ENCODE measurements around the gene CYBC1.
"Not testable (repeated sequence)": the region's sequence is repeated elsewhere in the genome, so short reads cannot be mapped to it uniquely, and the experiment has no call there.

Gene CYBC1

GRCh38 chr17:82477934-82478333 lies 27.4 kb upstream of the CYBC1 start:
- DNase-seq (ENCODE audit: low spot score), result no peak

GRCh38 chr17:82475458-82475857 lies 24.9 kb upstream of the CYBC1 start:
- no peak for DNase-seq (ENCODE audit: low spot score)

DNA sequence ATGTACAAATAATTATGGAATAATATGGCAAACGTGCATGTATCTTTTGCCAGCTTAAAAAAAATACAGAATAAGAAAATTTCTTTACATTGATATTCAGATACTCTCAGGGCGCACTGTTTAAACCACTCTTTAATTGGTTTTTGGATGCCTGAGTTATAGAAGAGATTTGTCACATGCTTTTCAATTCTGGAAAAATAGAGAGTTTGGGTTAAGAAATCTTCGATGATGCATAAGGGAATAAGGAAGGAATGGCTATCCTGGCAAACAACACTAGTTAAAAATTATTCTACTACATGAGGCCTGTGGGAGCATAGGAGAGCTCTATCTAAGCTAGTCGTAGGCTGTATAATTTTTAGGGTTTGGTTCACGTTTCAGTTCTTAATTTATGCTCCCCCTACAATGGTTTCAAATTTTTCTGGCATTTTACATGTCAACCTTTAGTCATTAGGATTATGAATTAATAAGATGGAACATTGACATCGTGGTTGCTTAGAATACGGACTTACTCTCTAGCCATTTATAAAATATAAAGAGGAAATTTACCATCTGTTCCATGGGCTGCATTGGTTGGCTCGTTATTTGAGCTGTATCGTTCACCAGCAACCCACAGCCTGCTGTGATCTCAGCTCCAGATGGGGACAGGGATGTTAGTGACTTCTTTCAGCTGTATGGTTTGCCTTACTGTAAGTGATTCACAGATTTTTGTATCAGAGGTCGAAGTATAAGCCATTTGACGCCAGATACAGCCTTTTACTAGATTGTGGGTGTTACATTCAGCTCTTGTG lies 23.9 kb upstream of the CYBC1 start:
- DNase-seq (ENCODE audit: low spot score), result no peak

DNA sequence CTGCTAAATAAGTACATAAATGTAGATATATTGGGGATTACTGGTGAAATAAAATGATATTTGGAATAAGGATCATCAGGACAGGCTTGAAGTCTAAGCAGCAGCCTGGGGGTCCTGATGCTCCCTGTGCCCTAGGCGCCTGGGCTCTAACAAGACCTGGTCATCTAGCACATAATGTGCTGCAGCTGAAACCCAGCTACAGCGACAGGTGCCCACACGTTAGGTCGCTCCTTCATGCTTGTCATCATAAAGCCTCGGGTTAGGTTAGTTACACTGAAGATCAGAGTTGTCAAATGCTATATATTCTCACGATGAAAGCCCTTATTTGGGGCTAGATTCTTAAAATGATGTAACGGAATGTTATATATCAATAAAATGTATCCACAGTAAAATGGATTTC lies 19.5 kb upstream of the CYBC1 start:
- no peak for DNase-seq (ENCODE audit: low spot score)

- DNase-seq (ENCODE audit: low spot score), result no peak
Measured at GRCh38 chr17:82468692-82469091, 18.1 kb upstream of the CYBC1 start.

DNA sequence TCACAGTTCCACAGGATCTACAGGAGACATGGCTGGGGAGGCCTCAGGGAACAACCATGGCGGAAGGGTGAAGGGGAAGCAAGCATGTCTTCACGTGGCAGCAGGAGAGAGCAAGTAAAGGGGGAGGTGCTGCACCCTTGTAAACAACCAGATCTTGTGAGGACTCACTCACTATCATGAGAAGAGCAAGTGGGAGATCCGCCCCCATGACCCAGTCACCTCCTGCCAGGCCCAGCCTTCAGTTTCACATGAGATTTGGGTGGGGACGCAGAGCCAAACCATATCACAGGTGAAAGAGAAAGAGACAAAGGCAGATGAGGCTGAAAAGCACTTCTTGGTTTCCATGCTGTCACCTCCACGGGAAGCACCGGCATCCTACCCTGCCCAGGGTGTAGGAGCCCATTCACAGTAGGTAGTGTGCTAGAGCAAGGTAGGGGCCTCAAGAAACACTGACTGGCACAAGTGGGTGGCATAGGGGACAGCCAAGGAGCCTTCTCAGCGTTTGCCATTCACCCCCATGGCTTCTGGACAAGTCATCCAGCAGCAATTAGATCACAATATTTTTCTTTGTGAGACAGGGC lies 14.6 kb upstream of the CYBC1 start:
- no peak for DNase-seq (ENCODE audit: low spot score)

DNA sequence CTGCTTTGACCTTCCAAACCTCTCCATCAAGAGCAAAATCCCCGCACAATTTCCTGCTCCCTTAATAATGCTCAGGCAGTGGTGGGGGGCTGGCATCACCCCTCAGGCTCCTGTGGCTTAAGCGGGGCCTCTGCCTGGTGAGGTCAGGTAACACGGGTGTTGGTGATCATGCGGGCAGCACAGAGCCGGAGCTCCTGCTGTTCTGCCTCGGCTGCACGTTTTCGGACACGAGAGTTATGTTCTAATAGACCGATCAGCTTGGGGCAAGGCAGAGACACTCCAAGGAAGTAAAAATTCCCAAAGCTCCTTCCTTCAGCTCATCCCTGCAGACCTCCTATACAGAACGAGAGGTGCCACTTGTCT lies 14.0 kb upstream of the CYBC1 start:
- no peak for DNase-seq (ENCODE audit: low spot score)

- no peak for DNase-seq (ENCODE audit: low spot score)
Measured at GRCh38 chr17:82463925-82464566, 13.5 kb upstream of the CYBC1 start.

GRCh38 chr17:82463391-82463790 lies 12.8 kb upstream of the CYBC1 start:
- no peak for DNase-seq (ENCODE audit: low spot score)

- DNase-seq (ENCODE audit: low spot score), result no peak
Measured at GRCh38 chr17:82461827-82462524, 11.4 kb upstream of the CYBC1 start.

- DNase-seq (ENCODE audit: low spot score), result not testable (repeated sequence)
Measured at GRCh38 chr17:82459936-82460335, 9.4 kb upstream of the CYBC1 start.

DNA sequence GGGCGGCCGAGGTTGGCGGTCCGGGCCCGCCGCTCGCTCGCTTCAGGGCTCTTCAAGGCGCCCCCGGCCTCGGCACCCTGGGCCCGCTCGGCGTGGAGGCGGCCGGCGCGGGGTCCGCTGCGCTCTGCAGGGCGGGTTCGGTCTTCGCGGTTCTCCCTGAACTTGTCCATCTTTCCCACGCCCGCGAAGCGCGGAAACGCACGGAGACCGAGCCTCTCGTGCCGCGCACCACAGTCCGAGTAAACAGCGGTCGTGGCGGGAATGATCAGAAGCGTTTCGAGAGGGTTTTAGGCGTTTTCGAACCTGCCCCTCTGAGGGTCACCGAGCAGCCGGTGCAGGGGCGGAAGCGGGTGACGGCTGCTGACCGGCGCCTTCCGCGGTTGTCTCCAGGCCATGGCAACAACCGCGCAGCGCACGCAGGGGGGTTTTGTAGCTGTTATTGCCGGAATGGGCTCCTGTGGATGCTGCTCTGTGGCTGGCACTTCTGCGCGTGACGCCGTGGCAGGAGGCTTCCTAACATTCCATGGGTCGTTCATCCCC lies 8.4 kb upstream of the CYBC1 start:
- peak; percentile 56 for DNase-seq (ENCODE audit: low spot score)

DNA sequence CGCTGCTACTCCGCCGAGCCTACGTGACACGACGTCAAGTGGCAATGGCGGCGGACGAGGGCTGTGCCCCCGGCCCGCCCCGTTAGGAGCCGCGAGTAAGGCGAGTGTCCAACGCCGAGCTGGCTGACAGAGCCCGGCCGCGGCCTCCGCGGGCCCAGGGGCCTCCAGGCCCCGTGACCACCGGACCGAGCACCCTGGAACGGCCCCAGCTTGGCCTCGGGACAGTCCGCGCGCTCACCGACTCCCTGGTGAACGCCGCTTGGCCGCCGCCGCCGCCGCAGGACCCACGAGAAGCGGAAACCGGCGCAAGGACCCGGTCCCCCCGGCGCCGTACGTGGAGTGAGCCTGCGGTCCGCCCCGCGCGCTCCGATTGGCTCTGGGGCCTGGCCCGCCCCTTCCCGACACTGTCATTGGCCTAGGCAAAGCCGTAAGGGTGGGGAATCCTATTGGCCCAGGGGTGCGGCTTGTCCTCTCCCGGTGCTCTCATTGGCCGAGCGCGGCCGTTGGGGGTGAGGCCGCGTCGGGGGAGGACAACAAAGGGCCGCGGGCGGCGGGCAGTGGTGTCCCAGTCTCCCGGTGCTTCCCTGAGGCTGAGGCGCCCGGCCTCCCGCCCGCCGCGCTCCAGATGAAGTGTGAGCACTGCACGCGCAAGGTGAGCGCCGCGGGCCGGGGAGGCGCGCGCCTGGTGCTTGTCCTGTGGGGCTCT lies 7.8 kb upstream of the CYBC1 start, which contains the start of gene NARF:
NARF (plus strand) TSS at position 563 of the 706 bp plus-strand sequence; CDS start at position 626, 63 bp downstream.
- peak; percentile 98 for DNase-seq (ENCODE audit: low spot score)

DNA sequence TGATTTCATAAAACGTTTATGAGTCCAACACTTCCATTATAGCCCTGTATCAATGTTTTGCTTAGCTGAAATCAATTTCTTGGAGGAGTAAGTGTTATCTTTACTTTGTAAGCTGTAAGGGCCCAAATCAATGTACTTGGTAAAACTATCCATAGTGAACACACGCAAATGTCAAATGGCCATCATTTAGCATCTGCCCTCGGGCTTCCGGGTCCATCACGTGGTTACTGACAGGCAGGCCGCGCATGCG lies 7.3 kb upstream of the CYBC1 start:
- DNase-seq (ENCODE audit: low spot score), result no peak

DNA sequence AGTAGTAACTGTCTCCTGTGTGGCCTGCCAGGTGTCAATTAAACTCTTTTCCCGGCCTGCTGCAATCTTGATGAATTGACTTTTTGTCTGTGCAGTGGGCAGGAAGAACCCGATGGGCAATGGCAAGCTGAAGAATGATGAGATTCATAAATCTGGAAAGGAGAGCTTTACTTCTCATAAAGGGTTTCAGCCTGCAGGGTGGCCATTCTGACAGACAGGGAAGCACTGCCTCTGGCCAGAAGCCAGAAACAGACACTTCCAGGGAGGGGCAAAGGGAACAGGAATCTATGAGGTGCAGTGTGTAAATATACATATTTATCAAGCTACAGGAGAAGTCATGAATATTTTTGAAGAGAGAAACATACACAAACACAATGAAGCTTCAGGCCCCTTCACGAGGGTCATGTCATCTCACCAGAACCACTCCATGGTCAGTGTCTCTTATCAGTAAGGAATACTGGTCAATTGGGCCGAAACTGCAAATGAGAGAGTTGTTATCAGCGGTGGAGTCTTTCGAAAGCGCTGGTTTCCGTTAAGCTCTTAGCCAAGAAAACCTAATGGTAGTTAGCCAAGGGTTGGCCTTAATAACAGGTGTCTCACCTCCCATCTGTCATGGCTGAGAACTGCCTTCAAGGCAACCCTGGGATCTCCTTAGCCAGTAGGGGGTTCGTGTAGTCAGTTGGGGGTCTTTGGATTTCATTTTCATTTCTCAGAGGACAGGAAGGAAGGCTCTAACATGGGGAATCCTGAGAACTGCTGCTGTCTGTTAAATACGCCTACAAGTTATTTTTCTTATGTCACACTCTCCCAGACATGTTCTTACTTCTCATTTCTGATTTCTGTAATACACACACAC lies 6.7 kb upstream of the CYBC1 start:
- no peak for DNase-seq (ENCODE audit: low spot score)

- DNase-seq (ENCODE audit: low spot score), result not testable (repeated sequence)
Measured at GRCh38 chr17:82453706-82454105, 3.2 kb upstream of the CYBC1 start.

DNA sequence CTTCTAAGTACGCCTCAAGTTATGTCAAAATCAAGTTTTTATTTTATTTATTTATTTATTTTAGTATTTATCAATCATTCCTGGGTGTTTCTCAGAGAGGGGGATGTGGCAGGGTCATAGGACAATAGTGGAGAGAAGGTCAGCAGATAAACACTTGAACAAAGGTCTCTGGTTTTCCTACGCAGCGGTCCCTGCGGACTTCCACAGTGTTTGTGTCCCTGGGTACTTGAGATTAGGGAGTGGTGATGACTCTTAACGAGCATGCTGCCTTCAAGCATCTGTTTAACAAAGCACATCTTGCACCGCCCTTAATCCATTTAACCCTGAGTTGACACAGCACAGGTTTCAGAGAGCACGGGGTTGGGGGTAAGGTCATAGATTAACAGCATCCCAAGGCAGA lies 2.6 kb upstream of the CYBC1 start:
- not testable (repeated sequence) for DNase-seq (ENCODE audit: low spot score)

DNA sequence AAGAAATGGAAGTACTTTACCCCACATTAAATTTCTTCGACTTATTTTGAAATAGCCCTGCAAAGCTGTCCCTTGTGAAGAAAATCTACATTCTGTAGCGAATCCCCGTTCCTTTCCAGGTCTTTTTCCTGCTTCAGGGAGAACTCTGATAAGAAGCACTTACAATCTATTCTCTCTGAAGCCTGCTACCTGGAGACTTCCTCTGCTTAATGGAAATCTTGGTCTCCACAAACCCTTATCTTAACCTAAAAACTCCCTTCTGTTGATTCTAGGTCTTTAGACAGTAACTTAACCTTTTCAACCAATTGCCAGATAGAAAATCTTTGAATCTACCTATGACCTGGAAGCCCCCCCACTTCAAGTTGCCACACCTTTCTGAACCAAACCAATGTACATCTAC lies 1.6 kb upstream of the CYBC1 start:
- DNase-seq (ENCODE audit: low spot score), result no peak

GRCh38 chr17:82449883-82450356 lies 632 bp downstream of the CYBC1 start:
- DNase-seq (ENCODE audit: low spot score), result peak; percentile 25

- no peak for DNase-seq (ENCODE audit: low spot score)
Measured at GRCh38 chr17:82449131-82449882, 1.2 kb downstream of the CYBC1 start.
